ENCODE data around the gene COL4A1.

DNA sequence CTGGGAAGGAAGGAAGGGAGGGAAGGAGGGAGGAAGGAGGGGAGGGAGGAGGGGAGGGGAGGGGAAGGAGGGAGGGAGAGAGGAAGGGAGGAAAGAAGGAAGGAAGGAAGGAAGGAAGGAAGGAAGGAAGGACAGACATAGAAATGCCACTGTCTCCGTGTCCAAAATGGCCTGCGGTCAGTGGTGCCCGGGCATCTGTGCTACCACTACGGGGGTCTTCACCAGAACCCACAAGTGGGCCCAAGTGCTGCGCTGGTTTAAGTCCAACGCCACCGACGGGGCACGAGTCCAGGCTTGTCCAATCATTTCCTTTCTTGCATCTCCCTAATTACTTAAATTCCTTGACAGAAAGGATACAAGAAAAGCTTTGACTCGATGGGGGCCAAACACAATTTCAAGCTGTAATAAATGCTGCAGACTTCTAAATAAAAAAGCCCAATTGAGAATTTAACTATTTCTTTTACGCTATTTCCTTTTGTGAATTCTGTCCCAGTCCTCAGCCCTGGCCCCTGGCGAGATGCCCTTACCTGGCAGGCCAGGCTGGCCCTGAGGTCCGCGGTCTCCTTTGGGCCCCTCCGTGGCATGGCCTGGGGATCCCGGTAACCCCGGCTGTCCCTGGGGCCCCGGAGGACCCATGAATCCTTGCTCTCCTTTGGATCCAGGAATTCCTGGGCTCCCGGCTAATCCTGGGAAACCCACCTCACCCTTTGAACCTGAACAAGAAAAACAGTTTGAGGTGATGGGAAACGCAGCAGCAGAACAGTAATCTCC, 136.8 kb downstream of the COL4A1 start:
- TF ChIP-seq SP1 (IDR thresholded peaks at IDR 0.05) (no peak), FOXA1 (IDR thresholded peaks at IDR 0.05) (no peak), L3MBTL2 (conservative IDR thresholded peaks at IDR 0.05) (no peak), LEF1 (IDR thresholded peaks at IDR 0.05; ENCODE audit: borderline replicate concordance) (no peak), HDGF (IDR thresholded peaks at IDR 0.05; ENCODE audit: borderline replicate concordance) (no peak), SUZ12 (IDR thresholded peaks at IDR 0.05) (no peak), CTBP1 (IDR thresholded peaks at IDR 0.05; ENCODE audit: borderline replicate concordance) (no peak), TARDBP (IDR thresholded peaks at IDR 0.05) (no peak), FOXM1 (IDR thresholded peaks at IDR 0.05; ENCODE audit: borderline replicate concordance) (no peak), ELF4 (IDR thresholded peaks at IDR 0.05) (no peak), BHLHE40 (IDR thresholded peaks at IDR 0.05; ENCODE audit: borderline replicate concordance) (no peak)
- TF ChIP-seq, protein P1, sequence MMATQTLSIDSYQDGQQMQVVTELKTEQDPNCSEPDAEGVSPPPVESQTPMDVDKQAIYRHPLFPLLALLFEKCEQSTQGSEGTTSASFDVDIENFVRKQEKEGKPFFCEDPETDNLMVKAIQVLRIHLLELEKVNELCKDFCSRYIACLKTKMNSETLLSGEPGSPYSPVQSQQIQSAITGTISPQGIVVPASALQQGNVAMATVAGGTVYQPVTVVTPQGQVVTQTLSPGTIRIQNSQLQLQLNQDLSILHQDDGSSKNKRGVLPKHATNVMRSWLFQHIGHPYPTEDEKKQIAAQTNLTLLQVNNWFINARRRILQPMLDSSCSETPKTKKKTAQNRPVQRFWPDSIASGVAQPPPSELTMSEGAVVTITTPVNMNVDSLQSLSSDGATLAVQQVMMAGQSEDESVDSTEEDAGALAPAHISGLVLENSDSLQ (IDR thresholded peaks at IDR 0.05), result no peak

Measured in HEK293T (cell line).